TTC549 (cell line): ENCODE results near the gene INHBC.
"Not testable (repeated sequence)": the region's sequence is repeated elsewhere in the genome, so short reads cannot be mapped to it uniquely, and the experiment has no call there.

Experiments used
- FAIRE-seq: peaks from 2 replicates; lab custom pipeline; 2012; peaks lifted over from hg19 to GRCh38; lab: Jason Lieb, UNC

INHBC gene

GRCh38 chr12:57487055-57487596 is 52.5 kb downstream of the INHBC start:
- no peak for FAIRE-seq

DNA sequence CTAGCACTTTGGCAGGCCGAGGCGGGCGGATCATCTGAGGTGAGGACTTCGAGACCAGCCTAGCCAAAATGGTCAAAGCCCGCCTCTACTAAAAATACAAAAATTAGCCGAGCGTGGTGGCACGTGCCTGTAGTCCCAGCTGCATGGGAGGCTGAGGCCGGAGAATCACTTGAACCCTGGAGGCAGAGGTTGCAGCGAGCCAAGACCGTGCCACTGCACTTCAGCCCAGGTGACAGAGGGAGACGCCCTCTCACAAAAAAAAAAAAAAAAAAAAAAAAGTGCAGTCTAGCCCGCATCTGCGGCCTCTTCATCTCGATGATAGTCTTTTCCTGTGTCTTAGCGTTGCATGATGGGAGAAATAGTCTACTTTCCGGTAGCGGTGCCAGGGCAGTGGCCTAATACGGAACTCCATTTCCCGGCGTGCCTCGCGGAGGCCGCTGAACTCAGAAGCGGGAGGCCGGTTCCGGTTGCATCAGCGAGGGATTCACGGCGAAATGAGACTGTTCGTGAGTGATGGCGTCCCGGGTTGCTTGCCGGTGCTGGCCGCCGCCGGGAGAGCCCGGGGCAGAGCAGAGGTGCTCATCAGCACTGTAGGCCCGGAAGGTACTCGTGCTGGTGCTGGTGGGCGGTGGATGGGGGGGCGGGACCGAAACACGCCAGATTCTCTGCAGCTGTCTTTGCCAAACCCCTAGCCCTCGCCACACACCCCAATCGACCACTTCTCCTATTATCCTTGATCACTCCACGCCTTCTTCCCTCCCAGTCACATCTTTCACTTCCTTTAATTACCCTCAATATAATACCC is 53.2 kb downstream of the INHBC start, which contains the start of gene MARS1:
MARS1 (plus strand) TSS at position 472 of the 805 bp plus-strand sequence; CDS start at position 495, 23 bp downstream.
- FAIRE-seq: peak; percentile 86

GRCh38 chr12:57488402-57489156 is 54.0 kb downstream of the INHBC start:
- FAIRE-seq: no peak

- no peak for FAIRE-seq
These were observed 54.6 kb downstream of the INHBC start for GRCh38 chr12:57489157-57489641.

GRCh38 chr12:57490126-57490525 is 55.5 kb downstream of the INHBC start:
- FAIRE-seq: no peak

DNA sequence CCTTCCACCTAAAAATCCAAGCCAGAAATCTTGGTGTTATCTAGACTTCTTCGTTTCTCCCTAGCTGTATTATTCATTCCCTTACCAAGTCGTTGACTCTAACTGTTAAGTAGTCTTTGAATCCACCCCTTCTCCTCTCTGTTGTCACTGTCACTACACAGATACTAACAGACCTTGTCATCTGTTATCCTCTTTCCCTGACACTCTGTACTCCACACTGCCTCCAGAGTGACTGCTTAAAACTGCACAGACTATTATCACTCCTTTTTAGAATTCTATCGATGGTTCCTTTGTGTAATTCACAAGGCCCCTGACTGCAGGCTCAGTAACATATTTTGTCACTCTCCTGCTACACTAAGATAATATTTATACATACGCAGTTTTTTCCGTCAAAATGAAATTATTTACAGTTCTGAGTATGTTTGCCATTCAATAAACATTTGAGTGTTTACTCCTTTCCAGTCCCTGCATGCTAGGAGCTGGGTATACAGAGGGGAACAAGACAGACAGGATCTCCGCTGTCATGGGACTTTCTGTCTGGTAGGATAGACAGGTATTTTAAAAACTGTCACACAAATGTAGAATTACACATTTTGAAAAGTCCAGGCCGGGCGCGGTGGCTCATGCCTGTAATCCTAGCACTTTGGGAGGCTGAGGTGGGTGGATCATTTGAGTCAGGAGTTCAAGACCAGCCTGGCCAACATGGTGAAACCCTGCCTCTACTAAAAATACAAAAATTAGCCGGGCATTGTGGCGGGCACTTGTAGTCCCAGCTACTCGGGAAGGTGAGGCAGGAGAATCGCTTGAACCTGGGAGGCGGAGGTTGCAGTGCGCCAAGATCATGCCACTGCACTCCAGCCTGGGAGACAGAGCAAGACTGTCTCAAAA is 57.1 kb downstream of the INHBC start:
- no peak for FAIRE-seq

DNA sequence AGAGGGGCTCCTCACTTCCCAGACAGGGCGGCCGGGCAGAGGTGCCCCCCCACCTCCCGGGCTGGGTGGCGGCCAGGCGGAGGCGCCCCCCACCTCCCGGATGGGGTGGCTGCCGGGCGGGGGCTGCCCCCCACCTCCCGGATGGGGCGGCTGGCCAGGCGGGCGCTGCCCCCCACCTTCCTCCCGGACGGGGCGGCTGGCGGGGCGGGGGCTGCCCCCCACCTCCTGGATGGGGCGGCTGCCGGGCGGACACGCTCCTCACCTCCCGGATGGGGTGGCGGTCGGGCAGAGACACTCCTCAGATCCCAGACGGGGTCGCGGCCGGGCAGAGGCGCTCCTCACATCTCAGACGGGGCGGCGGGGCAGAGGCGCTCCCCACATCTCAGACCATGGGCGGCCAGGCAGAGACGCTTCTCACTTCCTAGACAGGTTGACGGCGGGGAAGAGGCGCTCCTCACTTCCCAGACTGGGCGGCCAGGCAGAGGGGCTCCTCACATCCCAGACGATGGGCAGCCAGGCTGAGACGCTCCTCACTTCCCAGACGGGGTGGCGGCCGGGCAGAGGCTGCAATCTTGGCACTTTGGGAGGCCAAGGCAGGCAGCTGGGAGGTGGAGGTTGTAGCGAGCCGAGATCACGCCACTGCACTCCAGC is 60.6 kb downstream of the INHBC start:
- not testable (repeated sequence) for FAIRE-seq

DNA sequence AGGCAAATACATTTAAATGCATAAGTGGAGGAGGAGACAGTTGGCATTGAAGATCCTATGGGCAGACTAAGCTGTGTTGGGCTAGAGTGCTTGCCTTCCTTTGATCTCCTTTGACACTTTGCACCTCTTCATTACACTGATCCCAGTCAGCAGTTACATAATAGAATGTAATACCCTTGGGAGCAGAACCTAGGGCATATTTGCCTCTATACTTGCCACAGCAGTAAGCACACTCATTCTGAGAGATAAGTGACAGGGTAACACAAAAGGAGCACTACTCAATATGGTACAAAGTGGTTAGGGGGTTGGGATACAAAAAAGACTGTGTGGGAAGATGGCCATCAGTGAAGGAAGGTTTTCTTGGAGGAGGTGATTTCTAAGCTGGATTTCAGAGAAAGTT is 62.2 kb downstream of the INHBC start:
- no peak for FAIRE-seq

DNA sequence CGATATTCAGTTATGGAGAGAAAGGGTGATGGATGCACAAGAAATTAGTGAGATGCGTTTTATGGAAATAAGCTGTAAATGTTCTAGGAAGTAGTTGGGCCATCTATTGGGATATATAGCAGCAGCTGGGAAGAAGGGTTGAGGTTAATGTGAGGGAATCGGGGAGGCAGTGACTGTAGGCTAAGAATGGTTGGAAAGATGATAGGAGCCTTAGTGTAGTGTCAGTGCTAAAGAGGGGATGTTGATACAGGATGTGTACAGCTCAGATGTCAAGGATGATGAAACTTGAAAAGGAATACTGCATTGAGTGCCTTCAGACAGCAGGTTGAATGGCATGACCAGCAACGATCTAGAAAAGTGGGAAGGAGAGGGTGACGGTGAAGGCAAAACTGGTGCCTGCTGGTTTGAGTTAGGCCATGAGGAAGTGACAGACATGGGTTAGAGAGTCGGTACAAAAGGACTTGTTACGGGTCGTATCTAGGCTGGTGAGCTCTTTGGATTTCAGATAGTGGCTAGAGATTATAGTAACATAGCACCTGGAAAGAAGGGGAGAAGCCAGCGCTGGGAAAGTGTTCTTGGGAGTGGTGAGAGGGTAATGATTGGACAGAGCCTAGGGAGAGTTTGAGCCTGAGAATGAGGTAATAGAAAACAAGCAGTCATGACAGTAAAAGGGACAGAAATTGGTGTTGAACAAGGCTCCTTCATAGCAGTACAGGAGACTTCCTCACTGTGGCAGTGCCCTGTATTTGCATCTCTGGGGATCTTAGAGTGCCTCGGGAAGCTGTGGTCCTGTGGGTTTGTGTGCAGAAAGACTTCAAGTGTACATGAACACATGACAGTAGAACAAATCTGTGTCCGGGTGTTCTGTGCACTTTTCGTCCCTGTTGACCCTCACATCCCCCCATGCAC is 62.9 kb downstream of the INHBC start:
- no peak for FAIRE-seq

DNA sequence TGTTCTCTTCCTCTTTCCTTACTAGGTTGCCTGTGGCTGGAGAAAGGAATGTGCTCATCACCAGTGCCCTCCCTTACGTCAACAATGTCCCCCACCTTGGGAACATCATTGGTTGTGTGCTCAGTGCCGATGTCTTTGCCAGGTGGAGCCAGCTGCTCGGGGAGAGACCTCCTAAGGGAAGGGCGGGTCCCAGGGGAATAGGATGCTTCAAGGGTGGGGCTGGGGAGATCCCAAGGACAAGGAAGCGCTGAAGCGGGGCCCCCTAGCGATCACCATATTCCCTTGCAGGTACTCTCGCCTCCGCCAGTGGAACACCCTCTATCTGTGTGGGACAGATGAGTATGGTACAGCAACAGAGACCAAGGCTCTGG is 63.5 kb downstream of the INHBC start:
- no peak for FAIRE-seq

DNA sequence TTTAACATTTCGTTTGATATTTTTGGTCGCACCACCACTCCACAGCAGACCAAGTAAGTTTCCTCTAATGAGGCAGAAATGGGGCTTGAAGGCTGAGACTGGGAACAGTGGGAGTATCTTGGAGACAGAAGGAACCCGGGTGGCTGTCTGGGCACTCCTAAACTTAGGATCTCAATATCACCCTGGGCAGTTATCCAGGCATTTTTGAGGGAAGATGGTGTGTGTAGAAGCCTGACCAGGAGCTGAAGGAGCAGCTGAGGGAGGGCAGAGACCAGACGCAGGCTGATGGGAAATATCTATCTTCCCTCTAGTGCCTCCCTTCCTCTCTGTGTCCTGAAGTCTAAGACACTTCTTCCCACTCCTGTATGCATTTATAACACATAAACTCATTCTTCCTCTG is 64.0 kb downstream of the INHBC start:
- no peak for FAIRE-seq

DNA sequence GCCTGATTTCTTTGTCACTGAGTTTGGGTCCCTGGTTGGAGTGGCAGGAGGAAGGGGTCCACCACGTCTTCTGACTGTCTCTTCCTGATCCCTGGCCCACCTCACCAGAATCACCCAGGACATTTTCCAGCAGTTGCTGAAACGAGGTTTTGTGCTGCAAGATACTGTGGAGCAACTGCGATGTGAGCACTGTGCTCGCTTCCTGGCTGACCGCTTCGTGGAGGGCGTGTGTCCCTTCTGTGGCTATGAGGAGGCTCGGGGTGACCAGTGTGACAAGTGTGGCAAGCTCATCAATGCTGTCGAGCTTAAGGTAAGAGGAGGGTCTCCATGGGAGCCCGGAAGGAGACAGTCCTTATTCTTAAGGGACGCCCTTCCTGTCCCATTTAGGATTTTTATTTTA is 65.6 kb downstream of the INHBC start:
- FAIRE-seq: no peak
